Panc1 (cell line): ENCODE data around the gene RBM7. TPM values are rescaled to one million over a fixed set of nuclear protein-coding genes. Genes with fewer than 3 reads are reported as not detected.

ENCODE experiments used
- ATAC-seq: fragments of 200-7000 bp; cut with Tn5 transposase; 2 replicates; pipeline ENCODE4 v1.9.1; 2020; ENCODE audit warnings: mild to moderate bottlenecking, moderate library complexity
- BruUV-seq: library from RNA; stranded (reverse); fragments of 400-500 nt; replicated peaks from 2 replicates; lab custom pipeline; 2021; lab: Mats Ljungman, UMichigan
- CTCF ChIA-PET: fragments of 300-600 bp; sonication (Branson Sonifier 250); formaldehyde crosslinking; loops from one replicate; lab custom pipeline; 2022; ENCODE audit warnings: antibody characterized with exemption; lab: Charles Lee
- POLR2A ChIA-PET: fragments of 300-600 bp; sonication (Branson Sonifier 250); formaldehyde crosslinking; loops from one replicate; lab custom pipeline; 2022; ENCODE audit warnings: antibody characterized with exemption; lab: Charles Lee
- DNase-seq: peaks from one replicate; pipeline ENCODE4 v3.0.0-alpha.2; 2010; ENCODE audit warnings: low read depth, low spot score
- H3K27ac ChIP-seq: 2 replicates; pipeline ENCODE4 v1.5.1; 2011; ENCODE audit warnings: mild to moderate bottlenecking, low read length, inconsistent platforms
- H3K27me3 ChIP-seq: fragments of 200-500 bp; sonication (Bioruptor generic); 2 replicates; pipeline ENCODE4 v1.6.0; 2014; ENCODE audit warnings: low read length, inconsistent platforms; ENCODE audit not compliant: control insufficient read depth, insufficient read depth
- H3K36me3 ChIP-seq: fragments of 200-500 bp; sonication (Bioruptor generic); 2 replicates; pipeline ENCODE4 v1.5.1; 2014; ENCODE audit warnings: inconsistent platforms, mild to moderate bottlenecking, low read length, moderate library complexity; ENCODE audit not compliant: control insufficient read depth, insufficient read depth
- H3K4me1 ChIP-seq: 2 replicates; pipeline ENCODE4 v1.5.1; 2011; ENCODE audit warnings: inconsistent platforms, mild to moderate bottlenecking, low read length, moderate library complexity; ENCODE audit not compliant: control insufficient read depth, insufficient read depth
- H3K4me3 ChIP-seq, 2 experiments: 2 replicates each; pipeline ENCODE4 v1.5.1; 2011 to 2012; ENCODE audit warnings: low read depth in 2 of 2, low read length in 2 of 2, mild to moderate bottlenecking in 2 of 2, inconsistent platforms in 1 of 2, moderate library complexity in 1 of 2
- H3K9me3 ChIP-seq: fragments of 200-500 bp; sonication (Bioruptor generic); 2 replicates; pipeline ENCODE4 v1.5.1; 2014; ENCODE audit warnings: low read depth, mild to moderate bottlenecking, inconsistent platforms, low read length, moderate library complexity; ENCODE audit not compliant: control insufficient read depth, insufficient read depth
- CTCF ChIP-seq: fragments of 450-650 bp; IDR thresholded peaks from 2 replicates; pipeline ENCODE4 v1.5.1; 2017; ENCODE audit warnings: mild to moderate bottlenecking
- POLR2AphosphoS5 ChIP-seq: IDR thresholded peaks from 2 replicates; pipeline ENCODE4 v1.6.1; 2012; ENCODE audit warnings: mild to moderate bottlenecking, low read depth, low read length, moderate library complexity
- SIN3A ChIP-seq: IDR thresholded peaks from 2 replicates; pipeline ENCODE4 v1.6.1; 2012; ENCODE audit warnings: low read depth, mild to moderate bottlenecking, low read length, moderate library complexity, borderline replicate concordance; ENCODE audit not compliant: insufficient read depth
- TCF7L2 ChIP-seq: IDR thresholded peaks from 2 replicates; pipeline ENCODE4 v1.6.1; 2011; ENCODE audit warnings: mild to moderate bottlenecking, low read depth, low read length, inconsistent platforms
- in situ Hi-C: cut with HindIII; loops from 2 replicates; pipeline ENCODE4 v1.10.0; 2016; ENCODE audit warnings: low sequenced_read_pairs, low pct_unique_long_range_greater_than_20kb
- intact Hi-C: fragments of 100-400 bp; cut with micrococcal nuclease; formaldehyde crosslinking; loops from one replicate; pipeline ENCODE4 v1.10.0; 2022; ENCODE audit not compliant: unreplicated experiment
- total RNA-seq: library from RNA; stranded (reverse); gene quantifications from one replicate; pipeline ENCODE4 v1.2.1, GENCODE V29; 2021; ENCODE audit not compliant: unreplicated experiment
- TF ChIP-seq, protein P1 (sequence below), 2 experiments: IDR thresholded peaks; 2 replicates each; pipeline ENCODE4 v1.6.1; 2011 to 2012; ENCODE audit warnings: low read depth in 2 of 2, control low read depth in 1 of 2, low read length in 1 of 2, mild to moderate bottlenecking in 1 of 2, moderate library complexity in 1 of 2; ENCODE audit not compliant: insufficient read depth in 1 of 2

The RBM7 gene
- total RNA-seq, 1 experiment from 2014 or later, result 35.2 TPM

DNA sequence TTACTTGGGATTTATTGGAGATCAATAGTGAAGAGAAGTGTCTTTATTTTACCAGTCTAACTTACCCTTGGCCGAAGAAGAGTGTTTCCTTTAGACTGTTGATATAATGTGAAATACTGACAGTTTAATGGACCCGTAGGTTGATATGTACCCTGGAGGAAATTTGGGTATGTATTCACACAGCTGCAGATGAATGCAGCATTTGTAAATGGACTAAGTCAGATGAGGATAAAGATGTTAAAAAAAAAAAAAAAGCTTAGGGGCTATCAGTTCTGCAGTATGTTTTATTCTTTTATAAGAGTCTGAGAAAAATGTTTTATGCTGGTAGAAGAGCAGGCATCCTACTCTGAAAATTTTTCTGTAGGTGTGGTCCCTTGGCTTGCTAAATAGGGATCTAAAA is 41.5 kb downstream of the RBM7 start:
- in situ Hi-C loops (no loop called here), intact Hi-C loops (loop anchor here (10.0 kb wide), 1 partner anchor 97 kb away; no protein-coding TSS in a partner anchor)
- H3K4me1 ChIP-seq, result peaks cover 20% of the 10 kb centered on the region
- DNase-seq, result no peak
- no peaks in the 10 kb centered on the region for H3K9me3 ChIP-seq
- no TSS peak for BruUV-seq
- no peak overlapping the region for H3K4me3 ChIP-seq
- POLR2A ChIA-PET, result no interaction called here
- TF ChIP-seq POLR2AphosphoS5 (no peak), TCF7L2 (no peak), CTCF (no peak), SIN3A (no peak)
- TF ChIP-seq, protein P1, sequence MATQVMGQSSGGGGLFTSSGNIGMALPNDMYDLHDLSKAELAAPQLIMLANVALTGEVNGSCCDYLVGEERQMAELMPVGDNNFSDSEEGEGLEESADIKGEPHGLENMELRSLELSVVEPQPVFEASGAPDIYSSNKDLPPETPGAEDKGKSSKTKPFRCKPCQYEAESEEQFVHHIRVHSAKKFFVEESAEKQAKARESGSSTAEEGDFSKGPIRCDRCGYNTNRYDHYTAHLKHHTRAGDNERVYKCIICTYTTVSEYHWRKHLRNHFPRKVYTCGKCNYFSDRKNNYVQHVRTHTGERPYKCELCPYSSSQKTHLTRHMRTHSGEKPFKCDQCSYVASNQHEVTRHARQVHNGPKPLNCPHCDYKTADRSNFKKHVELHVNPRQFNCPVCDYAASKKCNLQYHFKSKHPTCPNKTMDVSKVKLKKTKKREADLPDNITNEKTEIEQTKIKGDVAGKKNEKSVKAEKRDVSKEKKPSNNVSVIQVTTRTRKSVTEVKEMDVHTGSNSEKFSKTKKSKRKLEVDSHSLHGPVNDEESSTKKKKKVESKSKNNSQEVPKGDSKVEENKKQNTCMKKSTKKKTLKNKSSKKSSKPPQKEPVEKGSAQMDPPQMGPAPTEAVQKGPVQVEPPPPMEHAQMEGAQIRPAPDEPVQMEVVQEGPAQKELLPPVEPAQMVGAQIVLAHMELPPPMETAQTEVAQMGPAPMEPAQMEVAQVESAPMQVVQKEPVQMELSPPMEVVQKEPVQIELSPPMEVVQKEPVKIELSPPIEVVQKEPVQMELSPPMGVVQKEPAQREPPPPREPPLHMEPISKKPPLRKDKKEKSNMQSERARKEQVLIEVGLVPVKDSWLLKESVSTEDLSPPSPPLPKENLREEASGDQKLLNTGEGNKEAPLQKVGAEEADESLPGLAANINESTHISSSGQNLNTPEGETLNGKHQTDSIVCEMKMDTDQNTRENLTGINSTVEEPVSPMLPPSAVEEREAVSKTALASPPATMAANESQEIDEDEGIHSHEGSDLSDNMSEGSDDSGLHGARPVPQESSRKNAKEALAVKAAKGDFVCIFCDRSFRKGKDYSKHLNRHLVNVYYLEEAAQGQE (IDR thresholded peaks at IDR 0.05; ENCODE audit: insufficient read depth in 1 of 2, low read depth in 2 of 2, low read length in 1 of 2), result no peak
- H3K36me3 ChIP-seq, result no peaks in the 10 kb centered on the region
- no peak for ATAC-seq
- no peak overlapping the region for H3K27ac ChIP-seq
- no peaks in the 10 kb centered on the region for H3K27me3 ChIP-seq
- CTCF ChIA-PET, result no interaction called here

GRCh38 chr11:114442536-114442935 is 42.1 kb downstream of the RBM7 start:
- Histone ChIP-seq H3K4me3 (no peak overlapping the region), H3K27ac (no peak overlapping the region), H3K9me3 (no peaks in the 10 kb centered on the region), H3K4me1 (peaks cover 20% of the 10 kb centered on the region), H3K36me3 (no peaks in the 10 kb centered on the region), H3K27me3 (no peaks in the 10 kb centered on the region)
- ChIA-PET POLR2A (no interaction called here), CTCF (no interaction called here)
- BruUV-seq, result no TSS peak
- intact Hi-C loops (loop anchor here (10.0 kb wide), 1 partner anchor 98 kb away; no protein-coding TSS in a partner anchor), in situ Hi-C loops (no loop called here)
- ATAC-seq (no peak), DNase-seq (no peak)
- TF ChIP-seq, protein P1 (IDR thresholded peaks at IDR 0.05; ENCODE audit: insufficient read depth in 1 of 2, low read depth in 2 of 2, low read length in 1 of 2), result no peak
- TF ChIP-seq CTCF (no peak), SIN3A (no peak), TCF7L2 (no peak), POLR2AphosphoS5 (no peak)
